DND-41 (cell line): ENCODE results near the gene ATG9B.

Source experiments
- ATAC-seq: fragments of 200-7000 bp; cut with Tn5 transposase; 3 replicates; pipeline ENCODE4 v1.9.1; 2021; ENCODE audit warnings: low read depth; ENCODE audit not compliant: insufficient read depth
- DNase-seq: peaks from one replicate; pipeline ENCODE4 v3.0.0-alpha.2; 2020
- H2AFZ ChIP-seq: 2 replicates; pipeline ENCODE4 v1.6.0; 2012; ENCODE audit warnings: low read depth, low read length
- H3K27ac ChIP-seq: 2 replicates; pipeline ENCODE4 v1.5.1; 2012; ENCODE audit warnings: low read length, inconsistent platforms
- H3K27me3 ChIP-seq: fragments of 200-600 bp; sonication (generic); 2 replicates; pipeline ENCODE4 v1.6.0; 2012; ENCODE audit warnings: low read length, mild to moderate bottlenecking, inconsistent platforms; ENCODE audit not compliant: insufficient read depth, poor library complexity
- H3K36me3 ChIP-seq: 2 replicates; pipeline ENCODE4 v1.5.1; 2012; ENCODE audit warnings: low read length, inconsistent platforms; ENCODE audit not compliant: insufficient read depth
- H3K4me1 ChIP-seq: 2 replicates; pipeline ENCODE4 v1.5.1; 2012; ENCODE audit warnings: mild to moderate bottlenecking, low read length; ENCODE audit not compliant: insufficient read depth
- H3K4me2 ChIP-seq: 2 replicates; pipeline ENCODE4 v1.6.0; 2012; ENCODE audit warnings: mild to moderate bottlenecking, moderate library complexity, low read length, inconsistent platforms; ENCODE audit not compliant: insufficient read depth
- H3K4me3 ChIP-seq, 2 experiments: fragments of 200-600 bp in 1 of 2; shearing (Covaris generic) in 1 of 2; 2 replicates each; pipeline ENCODE4 v1.5.1; 2012 to 2016; ENCODE audit warnings: inconsistent platforms in 2 of 2, low read length in 2 of 2, mild to moderate bottlenecking in 2 of 2, low read depth in 1 of 2, moderate library complexity in 1 of 2
- H3K79me2 ChIP-seq: 2 replicates; pipeline ENCODE4 v1.6.0; 2012; ENCODE audit warnings: low read length, inconsistent platforms; ENCODE audit not compliant: insufficient read depth
- H3K9ac ChIP-seq: 2 replicates; pipeline ENCODE4 v1.6.0; 2012; ENCODE audit warnings: low read depth, mild to moderate bottlenecking, inconsistent platforms, low read length, moderate library complexity
- H3K9me3 ChIP-seq: 2 replicates; pipeline ENCODE4 v1.5.1; 2012; ENCODE audit warnings: low read length, moderate library complexity, mild to moderate bottlenecking, inconsistent platforms; ENCODE audit not compliant: insufficient read depth, severe bottlenecking
- H4K20me1 ChIP-seq: 2 replicates; pipeline ENCODE4 v1.6.0; 2012; ENCODE audit warnings: low read length; ENCODE audit not compliant: insufficient read depth
- CTCF ChIP-seq: IDR thresholded peaks from 2 replicates; pipeline ENCODE4 v1.5.1; 2012; ENCODE audit warnings: borderline replicate concordance, low read length, moderate library complexity, mild to moderate bottlenecking; ENCODE audit not compliant: poor library complexity, severe bottlenecking; ENCODE audit errors: extremely low read depth
- EZH2 ChIP-seq: IDR thresholded peaks from 3 replicates; pipeline ENCODE4 v1.6.1; 2012; ENCODE audit warnings: borderline replicate concordance, low read depth, mild to moderate bottlenecking, moderate library complexity, low read length, inconsistent platforms; ENCODE audit not compliant: severe bottlenecking

The ATG9B gene

GRCh38 chr7:151035026-151035717 lies 10.9 kb upstream of the ATG9B start:
- Histone ChIP-seq H4K20me1 (0 out of 2 replicates have a peak, but pooled peaks cover 11% of the 10 kb centered on the region), H3K27ac (no peak overlapping the region), H3K79me2 (peaks cover 9% of the 10 kb centered on the region; the same call in 1 of the 2 replicates), H3K9me3 (no peaks in the 10 kb centered on the region), H3K4me1 (peaks cover under 1% of the 10 kb centered on the region; the same call in 1 of the 2 replicates), H3K9ac (no peak overlapping the region), H3K36me3 (peaks cover 56% of the 10 kb centered on the region), H2AFZ (no peak overlapping the region), H3K4me2 (no peak overlapping the region), H3K4me3 (no peak overlapping the region), H3K27me3 (no peaks in the 10 kb centered on the region)
- DNase-seq (no peak), ATAC-seq (no peak)
- no peak for TF ChIP-seq EZH2
- no peak for TF ChIP-seq CTCF

- DNase-seq, result no peak
- H3K27ac ChIP-seq, result no peak overlapping the region
- H3K4me3 ChIP-seq, result no peak overlapping the region
- H3K79me2 ChIP-seq, result peaks cover 15% of the 10 kb centered on the region
- H3K9ac ChIP-seq, result no peak overlapping the region
- no peak overlapping the region for H3K4me2 ChIP-seq
- H4K20me1 ChIP-seq, result 0 out of 2 replicates have a peak, but pooled peaks cover 11% of the 10 kb centered on the region
- H3K36me3 ChIP-seq, result peaks cover 56% of the 10 kb centered on the region
- no peak for TF ChIP-seq CTCF
- TF ChIP-seq EZH2, result no peak
- no peak overlapping the region for H2AFZ ChIP-seq
- no peak for ATAC-seq
- H3K4me1 ChIP-seq, result peaks cover 8% of the 10 kb centered on the region
- H3K9me3 ChIP-seq, result no peaks in the 10 kb centered on the region
- no peaks in the 10 kb centered on the region for H3K27me3 ChIP-seq
These were observed 10.2 kb upstream of the ATG9B start for GRCh38 chr7:151034312-151035025.

GRCh38 chr7:151033864-151034249 lies 9.6 kb upstream of the ATG9B start:
- no peak overlapping the region for H3K9ac ChIP-seq
- H3K79me2 ChIP-seq, result peaks cover 21% of the 10 kb centered on the region
- no peak overlapping the region for H3K4me3 ChIP-seq

More at GRCh38 chr7:151033864-151034249, 9.6 kb upstream of the ATG9B start:
- H3K4me2 ChIP-seq, result no peak overlapping the region
- no peak overlapping the region for H3K27ac ChIP-seq
- ATAC-seq (no peak), DNase-seq (no peak)
- H2AFZ ChIP-seq, result no peak overlapping the region
- TF ChIP-seq EZH2 (no peak), CTCF (no peak)
- no peaks in the 10 kb centered on the region for H3K9me3 ChIP-seq
- 0 out of 2 replicates have a peak, but pooled peaks cover 11% of the 10 kb centered on the region for H4K20me1 ChIP-seq
- peaks cover 14% of the 10 kb centered on the region for H3K4me1 ChIP-seq
- H3K36me3 ChIP-seq, result peaks cover 56% of the 10 kb centered on the region
- H3K27me3 ChIP-seq, result no peaks in the 10 kb centered on the region
